ENCODE measurements around the gene CLEC10A.

Gene CLEC10A

GRCh38 chr17:7029659-7030058 lies 50.4 kb downstream of the CLEC10A start:
- Histone ChIP-seq H3K27me3 (ENCODE audit: low read depth, low read length) (no peaks in the 10 kb centered on the region), H3K4me1 (ENCODE audit: control insufficient read depth in 1 of 2, insufficient read depth in 2 of 2, low read length in 2 of 2) (no peaks in the 10 kb centered on the region), H3K27ac (ENCODE audit: low read length) (no peak overlapping the region), H3K36me3 (ENCODE audit: control insufficient read depth in 1 of 2, insufficient read depth in 2 of 2, low read length in 2 of 2) (no peaks in the 10 kb centered on the region), H3K9me3 (ENCODE audit: control insufficient read depth in 1 of 2, low read length in 2 of 2) (no peaks in the 10 kb centered on the region), H3K4me3 (ENCODE audit: low read depth in 1 of 2, low read length in 2 of 2) (no peak overlapping the region)

GRCh38 chr17:7029096-7029495 lies 51.0 kb downstream of the CLEC10A start:
- Histone ChIP-seq H3K4me1 (ENCODE audit: control insufficient read depth in 1 of 2, insufficient read depth in 2 of 2, low read length in 2 of 2) (no peaks in the 10 kb centered on the region), H3K27me3 (ENCODE audit: low read depth, low read length) (no peaks in the 10 kb centered on the region), H3K36me3 (ENCODE audit: control insufficient read depth in 1 of 2, insufficient read depth in 2 of 2, low read length in 2 of 2) (no peaks in the 10 kb centered on the region), H3K4me3 (ENCODE audit: low read depth in 1 of 2, low read length in 2 of 2) (no peak overlapping the region), H3K9me3 (ENCODE audit: control insufficient read depth in 1 of 2, low read length in 2 of 2) (no peaks in the 10 kb centered on the region), H3K27ac (ENCODE audit: low read length) (no peak overlapping the region)

GRCh38 chr17:7027335-7027734 lies 52.7 kb downstream of the CLEC10A start:
- Histone ChIP-seq H3K27ac (ENCODE audit: low read length) (no peak overlapping the region), H3K4me3 (ENCODE audit: low read depth in 1 of 2, low read length in 2 of 2) (no peak overlapping the region), H3K4me1 (ENCODE audit: control insufficient read depth in 1 of 2, insufficient read depth in 2 of 2, low read length in 2 of 2) (peaks cover 0 to 9% of the 10 kb centered on the region in 2 donors), H3K9me3 (ENCODE audit: control insufficient read depth in 1 of 2, low read length in 2 of 2) (no peaks in the 10 kb centered on the region), H3K27me3 (ENCODE audit: low read depth, low read length) (no peaks in the 10 kb centered on the region), H3K36me3 (ENCODE audit: control insufficient read depth in 1 of 2, insufficient read depth in 2 of 2, low read length in 2 of 2) (no peaks in the 10 kb centered on the region)

- Histone ChIP-seq H3K9me3 (ENCODE audit: control insufficient read depth in 1 of 2, low read length in 2 of 2) (no peaks in the 10 kb centered on the region), H3K27me3 (ENCODE audit: low read depth, low read length) (no peaks in the 10 kb centered on the region), H3K4me3 (ENCODE audit: low read depth in 1 of 2, low read length in 2 of 2) (no peak overlapping the region), H3K27ac (ENCODE audit: low read length) (no peak overlapping the region), H3K36me3 (ENCODE audit: control insufficient read depth in 1 of 2, insufficient read depth in 2 of 2, low read length in 2 of 2) (no peaks in the 10 kb centered on the region), H3K4me1 (ENCODE audit: control insufficient read depth in 1 of 2, insufficient read depth in 2 of 2, low read length in 2 of 2) (peaks cover 2 to 17% of the 10 kb centered on the region in 2 donors)
Measured at GRCh38 chr17:7026471-7027115, 53.5 kb downstream of the CLEC10A start.

GRCh38 chr17:7025245-7025644 lies 54.8 kb downstream of the CLEC10A start:
- H3K27me3 ChIP-seq (ENCODE audit: low read depth, low read length), result no peaks in the 10 kb centered on the region
- no peak overlapping the region for H3K27ac ChIP-seq (ENCODE audit: low read length)
- H3K9me3 ChIP-seq (ENCODE audit: control insufficient read depth in 1 of 2, low read length in 2 of 2), result no peaks in the 10 kb centered on the region
- H3K36me3 ChIP-seq (ENCODE audit: control insufficient read depth in 1 of 2, insufficient read depth in 2 of 2, low read length in 2 of 2), result no peaks in the 10 kb centered on the region
- H3K4me3 ChIP-seq (ENCODE audit: low read depth in 1 of 2, low read length in 2 of 2), result no peak overlapping the region
- H3K4me1 ChIP-seq (ENCODE audit: control insufficient read depth in 1 of 2, insufficient read depth in 2 of 2, low read length in 2 of 2), result peaks cover 2 to 24% of the 10 kb centered on the region in 2 donors

Measured in muscle layer of duodenum (tissue), 2 donors.